Left lung (tissue), 14 donors: ENCODE results near the gene C11orf24. TPM values are rescaled to one million over a fixed set of nuclear protein-coding genes. Genes with fewer than 3 reads are reported as not detected.

Source experiments
- ATAC-seq: fragments of 200-7000 bp; cut with Tn5 transposase; one replicate; pipeline ENCODE4 v1.9.1; 2020; ENCODE audit warnings: moderate library complexity
- DNase-seq, 4 donors: peaks; one replicate each; pipeline ENCODE4 v3.0.0-alpha.2; 2013 to 2020
- H3K27ac ChIP-seq, 2 donors: fragments of 200-600 bp; sonication (generic) in 1 of 2; one replicate each; pipeline versions ENCODE4 v1.5.0 to v1.8.0; 2020 to 2021
- H3K27me3 ChIP-seq, 2 donors: fragments of 200-600 bp; sonication (generic) in 1 of 2; one replicate each; pipeline versions ENCODE4 v1.5.0 to v1.8.0; 2020 to 2021
- H3K36me3 ChIP-seq, 2 donors: fragments of 200-600 bp; sonication (generic) in 1 of 2; one replicate each; pipeline versions ENCODE4 v1.5.0 to v1.8.0; 2020 to 2021
- H3K4me1 ChIP-seq, 2 donors: fragments of 200-600 bp; one replicate each; pipeline ENCODE4 v1.8.0; 2021
- H3K4me3 ChIP-seq, 2 donors: fragments of 200-600 bp; sonication (generic) in 1 of 2; one replicate each; pipeline versions ENCODE4 v1.5.0 to v1.8.0; 2020 to 2021; ENCODE audit warnings: mild to moderate bottlenecking in 1 of 2
- H3K9me3 ChIP-seq, 2 donors: fragments of 200-600 bp; sonication (generic) in 1 of 2; one replicate each; pipeline versions ENCODE4 v1.5.0 to v1.8.0; 2020 to 2021
- intact Hi-C, 2 donors: fragments of 100-400 bp; cut with DNase I; formaldehyde crosslinking; loops; one replicate each; pipeline versions ENCODE4 v1.11.2 to v1.14.2; 2022
- long read RNA-seq, 12 donors: library from polyadenylated mRNA in 2 of 12; unstranded in 2 of 12; transcript quantifications; one replicate each; pipeline ENCODE4 v2.0.0 and lab custom pipeline, GENCODE V29; 2019 to 2026
- polyA plus RNA-seq, 6 donors: library from polyadenylated mRNA; unstranded; fragments of 120-200 nt; gene quantifications; one replicate each; pipeline ENCODE4 v1.2.1, GENCODE V29; 2013; ENCODE audit not compliant: insufficient read length in 6 of 6
- total RNA-seq, 2 donors: library from RNA; stranded (reverse); fragmentation: NEBNext Ultra II Directional; extraction: Animal tissue kit (Norgen Biotek cat#: 25700); gene quantifications; one replicate each; pipeline ENCODE4 v1.2.1, GENCODE V29; 2021
- TF ChIP-seq, protein P1 (sequence below), 2 donors: fragments of 200-600 bp; sonication (generic) in 1 of 2; IDR thresholded peaks; one replicate each; pipeline versions ENCODE4 v1.5.0 to v1.8.0; 2021; ENCODE audit warnings: antibody characterized with exemption in 2 of 2
- donor health status: DM: no; HTN: yes; CAD: no.
- donor health status: DM: no; HTN: no; CAD: no.

The C11orf24 gene
- 10 to 100 TPM; 44.7 to 50.9 TPM for total RNA-seq
- 10 to 100 TPM; 17.5 to 29.2 (median 24.3) TPM for polyA plus RNA-seq
- long read RNA-seq, donor 1, transcript C11orf24-201 (4 exons, 2,063 nt), result major isoform, 12 of 17 reads
- long read RNA-seq, donor 1, partial matches to known transcripts, result 5 of 17 reads
- long read RNA-seq, donor 1, other reads (novel, unspliced or antisense), result 0 of 17 reads
- long read RNA-seq, donor 2, transcript C11orf24-201 (4 exons, 2,063 nt), result major isoform, 13 of 20 reads
- long read RNA-seq, donor 2, partial matches to known transcripts, result 7 of 20 reads
- long read RNA-seq, donor 2, other reads (novel, unspliced or antisense), result 0 of 20 reads
- long read RNA-seq, donor 3, transcript C11orf24-201 (4 exons, 2,063 nt), result major isoform, 6 of 7 reads
- long read RNA-seq, donor 3, partial matches to known transcripts, result 0 of 7 reads
- long read RNA-seq, donor 3, other reads (novel, unspliced or antisense), result 0 of 7 reads
- long read RNA-seq, donor 4, partial matches to known transcripts, result 0 of 9 reads
- long read RNA-seq, donor 4, other reads (novel, unspliced or antisense), result 8 of 9 reads
- long read RNA-seq, donor 5, transcript C11orf24-201 (4 exons, 2,063 nt), result major isoform, 5 of 6 reads
- long read RNA-seq, donor 5, partial matches to known transcripts, result 0 of 6 reads
- long read RNA-seq, donor 5, other reads (novel, unspliced or antisense), result 0 of 6 reads
- long read RNA-seq, donor 6, transcript C11orf24-201 (4 exons, 2,063 nt), result major isoform, 6 of 6 reads
- long read RNA-seq, donor 6, partial matches to known transcripts, result 0 of 6 reads
- long read RNA-seq, donor 6, other reads (novel, unspliced or antisense), result 0 of 6 reads
- long read RNA-seq, donor 7, partial matches to known transcripts, result 0 of 2 reads
- long read RNA-seq, donor 7, other reads (novel, unspliced or antisense), result 0 of 2 reads
- long read RNA-seq, donor 8, transcript C11orf24-201 (4 exons, 2,063 nt), result major isoform, 17 of 17 reads
- long read RNA-seq, donor 8, partial matches to known transcripts, result 0 of 17 reads
- long read RNA-seq, donor 8, other reads (novel, unspliced or antisense), result 0 of 17 reads
- long read RNA-seq, donor 9, result 0 reads
- long read RNA-seq, donor 10, partial matches to known transcripts, result 0 of 12 reads
- long read RNA-seq, donor 10, other reads (novel, unspliced or antisense), result 11 of 12 reads
- long read RNA-seq, donor 11, transcript C11orf24-201 (4 exons, 2,063 nt), result major isoform, 6 of 6 reads
- long read RNA-seq, donor 11, partial matches to known transcripts, result 0 of 6 reads
- long read RNA-seq, donor 11, other reads (novel, unspliced or antisense), result 0 of 6 reads
- long read RNA-seq, donor 12, transcript C11orf24-201 (4 exons, 2,063 nt), result major isoform, 6 of 6 reads
- long read RNA-seq, donor 12, partial matches to known transcripts, result 0 of 6 reads
- long read RNA-seq, donor 12, other reads (novel, unspliced or antisense), result 0 of 6 reads

- no peaks in the 10 kb centered on the region for H3K9me3 ChIP-seq
- intact Hi-C loops, result no loop called here
- peak within 1 kb of the TSS; percentile 91 to 97 for H3K27ac ChIP-seq
- peaks cover 17 to 36% of the 10 kb centered on the region in 2 donors for H3K4me1 ChIP-seq
- H3K27me3 ChIP-seq, result no peaks in the 10 kb centered on the region
- peak within 1 kb of the TSS; percentile 66 to 69 for H3K4me3 ChIP-seq
- DNase-seq (peak; percentile 93 to 99 (median 97)), ATAC-seq (peak; percentile 98)
- H3K36me3 ChIP-seq, result peaks cover 0 to 11% of the 10 kb centered on the region in 2 donors
- TF ChIP-seq, protein P1, sequence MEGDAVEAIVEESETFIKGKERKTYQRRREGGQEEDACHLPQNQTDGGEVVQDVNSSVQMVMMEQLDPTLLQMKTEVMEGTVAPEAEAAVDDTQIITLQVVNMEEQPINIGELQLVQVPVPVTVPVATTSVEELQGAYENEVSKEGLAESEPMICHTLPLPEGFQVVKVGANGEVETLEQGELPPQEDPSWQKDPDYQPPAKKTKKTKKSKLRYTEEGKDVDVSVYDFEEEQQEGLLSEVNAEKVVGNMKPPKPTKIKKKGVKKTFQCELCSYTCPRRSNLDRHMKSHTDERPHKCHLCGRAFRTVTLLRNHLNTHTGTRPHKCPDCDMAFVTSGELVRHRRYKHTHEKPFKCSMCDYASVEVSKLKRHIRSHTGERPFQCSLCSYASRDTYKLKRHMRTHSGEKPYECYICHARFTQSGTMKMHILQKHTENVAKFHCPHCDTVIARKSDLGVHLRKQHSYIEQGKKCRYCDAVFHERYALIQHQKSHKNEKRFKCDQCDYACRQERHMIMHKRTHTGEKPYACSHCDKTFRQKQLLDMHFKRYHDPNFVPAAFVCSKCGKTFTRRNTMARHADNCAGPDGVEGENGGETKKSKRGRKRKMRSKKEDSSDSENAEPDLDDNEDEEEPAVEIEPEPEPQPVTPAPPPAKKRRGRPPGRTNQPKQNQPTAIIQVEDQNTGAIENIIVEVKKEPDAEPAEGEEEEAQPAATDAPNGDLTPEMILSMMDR (IDR thresholded peaks at IDR 0.05), result no peak
These were observed at the start of gene C11orf24 for GRCh38 chr11:68271781-68272608. Gene C11orf24, minus strand, starts transcription at chr11:68271973. Its CDS starts 8,206 bp downstream, at chr11:68263767.

DNA sequence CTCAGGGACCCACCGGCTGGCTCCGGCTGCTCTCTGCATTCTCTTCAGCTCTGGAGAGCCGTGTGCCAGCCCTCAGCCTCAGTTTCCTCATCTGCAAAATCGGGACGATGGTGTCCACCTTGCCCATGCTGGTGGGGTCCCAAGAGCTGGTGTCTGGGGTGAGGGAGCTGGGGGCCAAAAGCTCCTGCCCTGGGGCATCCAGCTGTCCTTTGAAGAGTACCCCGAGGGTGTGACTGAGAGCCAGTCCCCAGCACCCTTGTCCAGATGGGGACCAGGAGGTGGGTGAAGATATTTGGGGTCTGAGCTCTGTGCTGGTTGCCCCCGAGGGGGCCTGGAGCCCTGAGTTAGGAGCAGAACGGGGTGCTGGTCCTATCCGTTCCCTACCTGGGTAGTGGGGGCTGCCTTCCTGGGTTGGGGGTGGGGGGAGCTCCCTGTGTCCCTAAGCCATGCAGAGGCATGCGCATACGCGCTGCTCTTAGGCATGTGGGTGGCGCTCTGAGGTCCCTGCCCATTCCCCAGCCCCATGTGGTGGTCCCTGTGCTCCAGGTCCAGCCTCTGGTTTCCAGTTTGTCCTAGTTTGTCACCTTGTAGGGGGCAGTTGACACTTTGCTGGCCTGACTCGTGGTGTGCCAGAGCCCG lies 45.5 kb upstream of the C11orf24 start:
- no peaks in the 10 kb centered on the region for H3K36me3 ChIP-seq
- TF ChIP-seq, protein P1 (IDR thresholded peaks at IDR 0.05), result no peak
- H3K4me3 ChIP-seq, result no peak overlapping the region
- intact Hi-C loops, result loop anchor here in 1 of 2 donors (10.0 kb wide), 1 partner anchor 68 kb away; no protein-coding TSS in a partner anchor
- no peaks in the 10 kb centered on the region for H3K9me3 ChIP-seq
- peaks cover 8 to 59% of the 10 kb centered on the region in 2 donors for H3K4me1 ChIP-seq
- ATAC-seq (no peak), DNase-seq (no peak)
- H3K27me3 ChIP-seq, result peaks cover 0 to 34% of the 10 kb centered on the region in 2 donors
- no peak overlapping the region for H3K27ac ChIP-seq

DNA sequence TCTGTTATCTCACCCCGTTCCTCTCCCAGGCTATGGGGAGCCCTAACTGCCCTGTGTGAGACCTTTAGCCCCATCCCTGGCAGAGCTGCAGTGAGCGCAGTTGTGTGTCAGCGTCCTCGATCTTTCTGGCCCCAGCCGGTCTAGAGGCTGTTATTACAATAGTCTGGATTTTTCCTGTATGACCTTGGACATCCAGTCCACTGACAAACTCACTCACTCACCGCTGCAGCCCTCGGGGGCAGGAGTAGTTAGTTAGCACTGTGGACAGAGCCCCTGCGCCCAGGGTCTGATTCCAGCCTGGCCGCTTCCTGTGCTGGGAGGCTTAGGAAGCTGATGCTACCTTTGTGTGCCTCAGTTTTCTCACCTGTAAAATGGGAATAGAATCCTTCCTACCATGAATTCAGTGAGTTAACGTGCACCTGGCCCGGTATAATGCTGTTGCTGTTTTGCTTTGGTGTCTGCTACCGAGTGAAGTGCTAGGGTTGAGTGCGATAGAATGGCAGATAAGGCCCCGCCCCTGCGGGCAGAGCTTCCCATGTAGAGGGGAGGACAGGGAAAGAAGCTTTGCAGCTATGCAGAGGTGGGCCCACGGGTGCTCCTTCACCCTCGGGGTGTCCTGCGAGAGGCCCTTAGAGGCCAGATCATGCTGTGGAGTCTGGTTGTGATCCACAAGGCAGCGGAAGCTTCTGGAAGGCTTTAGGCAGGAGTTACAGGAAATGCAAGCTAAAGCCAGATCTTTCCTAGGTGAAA lies 43.6 kb upstream of the C11orf24 start:
- H3K4me1 ChIP-seq, result peaks cover 8 to 55% of the 10 kb centered on the region in 2 donors
- peak; percentile 27 for ATAC-seq

More for the DNA sequence above, 43.6 kb upstream of the C11orf24 start:
- Histone ChIP-seq H3K9me3 (no peaks in the 10 kb centered on the region), H3K27ac (peak overlapping the region in 1 of 2 donors; percentile 66), H3K4me3 (peak overlapping the region in 1 of 2 donors; percentile 53), H3K36me3 (no peaks in the 10 kb centered on the region), H3K27me3 (peaks cover 0 to 47% of the 10 kb centered on the region in 2 donors)
- intact Hi-C loops, result loop anchor here in 1 of 2 donors (10.0 kb wide), 1 partner anchor 69 kb away; no protein-coding TSS in a partner anchor
- DNase-seq, result no peak
- TF ChIP-seq, protein P1 (IDR thresholded peaks at IDR 0.05), result no peak
